SK-N-SH treated with all-trans-retinoic acid at 6 μM for 48 hours (cell line): ENCODE data around the gene HLF.

Experiments used
- BACH2 ChIP-seq: fragments of 250-450 bp; sonication (Bioruptor Pico); IDR thresholded peaks from 2 replicates; pipeline ENCODE4 v1.9.0; 2021; ENCODE audit warnings: mild to moderate bottlenecking, borderline replicate concordance
- ESRRG ChIP-seq: fragments of 250-450 bp; sonication (Bioruptor Pico); IDR thresholded peaks from 2 replicates; pipeline ENCODE4 v1.6.1; 2021; ENCODE audit warnings: mild to moderate bottlenecking
- GLIS3 ChIP-seq: fragments of 250-450 bp; sonication (Bioruptor Pico); IDR thresholded peaks from 2 replicates; pipeline ENCODE4 v1.5.0; 2020; ENCODE audit warnings: mild to moderate bottlenecking, moderate library complexity
- PATZ1 ChIP-seq: fragments of 250-450 bp; sonication (Bioruptor Pico); IDR thresholded peaks from 2 replicates; pipeline ENCODE4 v1.8.0; 2020; ENCODE audit warnings: mild to moderate bottlenecking, moderate library complexity, borderline replicate concordance
- RARB ChIP-seq: fragments of 250-450 bp; sonication (Bioruptor Pico); IDR thresholded peaks from 2 replicates; pipeline ENCODE4 v1.8.0; 2021; ENCODE audit warnings: mild to moderate bottlenecking, moderate library complexity
- ZC3H10 ChIP-seq: fragments of 250-450 bp; sonication (Bioruptor Pico); IDR thresholded peaks from 2 replicates; pipeline ENCODE4 v1.5.1; 2021; ENCODE audit warnings: mild to moderate bottlenecking, moderate library complexity
- ZFP30 ChIP-seq: fragments of 450-650 bp; formaldehyde crosslinking; IDR thresholded peaks from 2 replicates; pipeline ENCODE4 v1.5.0; 2022; ENCODE audit warnings: mild to moderate bottlenecking, moderate library complexity
- ZNF565 ChIP-seq: fragments of 450-650 bp; formaldehyde crosslinking; conservative IDR thresholded peaks from 2 replicates; pipeline ENCODE4 v1.5.0; 2020; ENCODE audit warnings: low read depth, mild to moderate bottlenecking, moderate library complexity
- TF ChIP-seq, protein P1 (sequence below): fragments of 250-450 bp; sonication (Bioruptor Pico); IDR thresholded peaks from 2 replicates; pipeline ENCODE4 v1.5.1; 2020; ENCODE audit warnings: low read depth, mild to moderate bottlenecking, moderate library complexity

- TF ChIP-seq GLIS3 (CRISPR knock-in tag) (no peak), ZNF565 (CRISPR knock-in tag) (no peak), PATZ1 (CRISPR knock-in tag) (no peak), ZC3H10 (CRISPR knock-in tag) (no peak), BACH2 (CRISPR knock-in tag) (no peak), ESRRG (CRISPR knock-in tag) (no peak), ZFP30 (CRISPR knock-in tag) (no peak), RARB (CRISPR knock-in tag) (no peak)
- TF ChIP-seq, protein P1, sequence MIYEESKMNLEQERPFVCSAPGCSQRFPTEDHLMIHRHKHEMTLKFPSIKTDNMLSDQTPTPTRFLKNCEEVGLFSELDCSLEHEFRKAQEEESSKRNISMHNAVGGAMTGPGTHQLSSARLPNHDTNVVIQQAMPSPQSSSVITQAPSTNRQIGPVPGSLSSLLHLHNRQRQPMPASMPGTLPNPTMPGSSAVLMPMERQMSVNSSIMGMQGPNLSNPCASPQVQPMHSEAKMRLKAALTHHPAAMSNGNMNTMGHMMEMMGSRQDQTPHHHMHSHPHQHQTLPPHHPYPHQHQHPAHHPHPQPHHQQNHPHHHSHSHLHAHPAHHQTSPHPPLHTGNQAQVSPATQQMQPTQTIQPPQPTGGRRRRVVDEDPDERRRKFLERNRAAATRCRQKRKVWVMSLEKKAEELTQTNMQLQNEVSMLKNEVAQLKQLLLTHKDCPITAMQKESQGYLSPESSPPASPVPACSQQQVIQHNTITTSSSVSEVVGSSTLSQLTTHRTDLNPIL (CRISPR knock-in tag) = no peak
Observed at GRCh38 chr17:55265311-55266021, 706 bp downstream of the HLF start.
